Endothelial cell of umbilical vein (primary cell): Measurements from ENCODE around the gene LTBP1. TPM values are rescaled to one million over a fixed set of nuclear protein-coding genes. Genes with fewer than 3 reads are reported as not detected.

ENCODE experiments used
- BruUV-seq: library from RNA; stranded (reverse); fragments of 400-500 nt; replicated peaks from 2 replicates; lab custom pipeline; 2021; lab: Mats Ljungman, UMichigan
- CTCF ChIA-PET: fragments of 300-600, 350-600 bp; sonication (Branson Sonifier 250); formaldehyde crosslinking; loops from one replicate; lab custom pipeline; 2021; ENCODE audit warnings: antibody characterized with exemption, inconsistent platforms; lab: Charles Lee
- POLR2A ChIA-PET: fragments of 300-600, 350-600 bp; sonication (Branson Sonifier 250); formaldehyde crosslinking; loops from one replicate; lab custom pipeline; 2021; ENCODE audit warnings: antibody characterized with exemption, inconsistent platforms; lab: Charles Lee
- DNase-seq: peaks from one replicate; pipeline ENCODE4 v3.0.0-alpha.2; 2011; ENCODE audit warnings: low read depth, low spot score
- FAIRE-seq: peaks from 2 replicates; lab custom pipeline; 2011; peaks lifted over from hg19 to GRCh38; lab: Jason Lieb, UNC
- H2AFZ ChIP-seq: 2 replicates; pipeline ENCODE4 v1.6.0; 2012; ENCODE audit warnings: low read depth, low read length, control low read depth, inconsistent platforms
- H3K27ac ChIP-seq: 2 replicates; pipeline ENCODE4 v1.5.1; 2011; ENCODE audit warnings: low read depth, mild to moderate bottlenecking, control low read depth, low read length, moderate library complexity; ENCODE audit not compliant: insufficient read depth
- H3K27me3 ChIP-seq, 2 experiments: 2 replicates each; pipeline versions ENCODE4 v1.6.0 to v1.6.1; 2011; ENCODE audit warnings: low read length in 2 of 2, mixed read lengths in 1 of 2; ENCODE audit not compliant: control insufficient read depth in 2 of 2, insufficient read depth in 2 of 2
- H3K36me3 ChIP-seq, 2 experiments: 2 replicates in 1 of 2; 3 replicates in 1 of 2; pipeline ENCODE4 v1.5.1; 2011; ENCODE audit warnings: low read length in 2 of 2, mild to moderate bottlenecking in 1 of 2, moderate library complexity in 1 of 2; ENCODE audit not compliant: control insufficient read depth in 2 of 2, insufficient read depth in 2 of 2; ENCODE audit errors: extremely low read depth in 1 of 2
- H3K4me1 ChIP-seq: 3 replicates; pipeline ENCODE4 v1.5.1; 2011; ENCODE audit warnings: mild to moderate bottlenecking, low read length; ENCODE audit not compliant: control insufficient read depth, insufficient read depth; ENCODE audit errors: extremely low read depth
- H3K4me2 ChIP-seq: 2 replicates; pipeline ENCODE4 v1.6.1; 2011; ENCODE audit warnings: low read length, control low read depth, mixed read lengths; ENCODE audit not compliant: insufficient read depth
- H3K4me3 ChIP-seq, 3 experiments: fragments of 200-600 bp in 1 of 3; sonication (generic), shearing (Covaris generic) in 1 of 3; replicated peaks in 1 of 3; 2 replicates each; pipeline ENCODE4 v1.5.1; 2011 to 2016; ENCODE audit warnings: control low read depth in 3 of 3, low read length in 3 of 3, mild to moderate bottlenecking in 2 of 3, inconsistent platforms in 1 of 3, low read depth in 1 of 3, moderate library complexity in 1 of 3; ENCODE audit not compliant: insufficient read depth in 1 of 3
- H3K79me2 ChIP-seq: 2 replicates; pipeline ENCODE4 v1.6.0; 2012; ENCODE audit warnings: low read length, inconsistent platforms; ENCODE audit not compliant: control insufficient read depth, insufficient read depth
- H3K9ac ChIP-seq: replicated peaks from 2 replicates; pipeline ENCODE3; 2011; ENCODE audit warnings: low read length, control low read depth; ENCODE audit not compliant: insufficient read depth; ENCODE audit errors: extremely low read depth
- H3K9me1 ChIP-seq: replicated peaks from 3 replicates; pipeline ENCODE4 v1.6.0; 2011; ENCODE audit warnings: mild to moderate bottlenecking, low read length; ENCODE audit not compliant: control insufficient read depth, insufficient read depth; ENCODE audit errors: extremely low read depth
- H3K9me3 ChIP-seq: replicated peaks from 2 replicates; pipeline ENCODE4 v1.5.1; 2012; ENCODE audit warnings: low read length, inconsistent platforms; ENCODE audit not compliant: control insufficient read depth, insufficient read depth
- H4K20me1 ChIP-seq: replicated peaks from 2 replicates; pipeline ENCODE3; 2011; ENCODE audit warnings: mild to moderate bottlenecking, low read length; ENCODE audit not compliant: control insufficient read depth, insufficient read depth; ENCODE audit errors: extremely low read depth
- EZH2 ChIP-seq: IDR thresholded peaks from 2 replicates; pipeline ENCODE4 v1.6.1; 2012; ENCODE audit warnings: borderline replicate concordance, low read depth, mild to moderate bottlenecking, moderate library complexity, low read length, inconsistent platforms; ENCODE audit not compliant: severe bottlenecking
- FOS ChIP-seq: IDR thresholded peaks from 2 replicates; pipeline ENCODE4 v1.6.1; 2011; ENCODE audit warnings: mild to moderate bottlenecking, low read length, moderate library complexity, borderline replicate concordance; ENCODE audit not compliant: insufficient read depth
- GATA2 ChIP-seq: IDR thresholded peaks from 2 replicates; pipeline ENCODE4 v1.7.0; 2011; ENCODE audit warnings: low read depth, mild to moderate bottlenecking, moderate library complexity, mixed read lengths, low read length; ENCODE audit not compliant: insufficient read length, insufficient read depth
- JUN ChIP-seq: IDR thresholded peaks from 2 replicates; pipeline ENCODE4 v1.6.1; 2011; ENCODE audit warnings: borderline replicate concordance, low read depth; ENCODE audit not compliant: insufficient read length, insufficient read depth
- MYC ChIP-seq: IDR thresholded peaks from one replicate; pipeline ENCODE4 v1.6.1; 2011; ENCODE audit warnings: mild to moderate bottlenecking, low read depth, low read length
- POLR2A ChIP-seq: IDR thresholded peaks from 2 replicates; pipeline ENCODE4 v1.6.1; 2012; ENCODE audit warnings: low read depth, mild to moderate bottlenecking, control low read depth, low read length
- POLR2AphosphoS5 ChIP-seq: IDR thresholded peaks from 2 replicates; pipeline ENCODE4 v1.6.1; 2012; ENCODE audit warnings: low read depth, mild to moderate bottlenecking, control low read depth, low read length, moderate library complexity; ENCODE audit not compliant: insufficient read depth
- dilution Hi-C: fragments of 300-500 bp; cut with MboI; formaldehyde crosslinking; loops from one replicate; pipeline ENCODE4 v1.15.0; 2019; ENCODE audit warnings: low sequenced_read_pairs; ENCODE audit not compliant: extremely low pct_ligation_motif_present
- intact Hi-C: fragments of 100-400 bp; cut with micrococcal nuclease; formaldehyde crosslinking; loops from one replicate; pipeline ENCODE4 v1.10.0; 2022
- polyA plus RNA-seq, 4 experiments: library from polyadenylated mRNA; depleted of rRNA in 3 of 4; stranded (reverse) in 3 of 4; unstranded in 1 of 4; fragments of >200 nt; gene quantifications; 2 replicates each; pipeline versions ENCODE4 v1.2.1 to v1.2.3, GENCODE V29; 2011 to 2012; ENCODE audit warnings: missing spikeins in 1 of 4
- total RNA-seq: library from RNA; stranded (reverse); gene quantifications from 2 replicates; pipeline ENCODE4 v1.2.3, GENCODE V29; 2021
- TF ChIP-seq, protein P1 (sequence below): IDR thresholded peaks from 2 replicates; pipeline ENCODE4 v1.6.1; 2011; ENCODE audit not compliant: insufficient read depth, insufficient read length
- TF ChIP-seq, protein P2 (sequence below), 2 donors: IDR thresholded peaks; 1 replicate in 1 of 2; 2 replicates in 1 of 2; pipeline ENCODE4 v1.5.1; 2011; ENCODE audit warnings: low read length in 2 of 2, mild to moderate bottlenecking in 2 of 2, moderate library complexity in 2 of 2, control low read depth in 1 of 2, inconsistent platforms in 1 of 2, low read depth in 1 of 2; ENCODE audit not compliant: insufficient read depth in 1 of 2; ENCODE audit errors: extremely low read depth in 1 of 2

LTBP1 gene
- total and polyA plus RNA-seq, 2 donors (not counting 3 experiments of a cell fraction or from before 2014, with no cell fraction given) = 57.4 to 68.2 TPM

DNA sequence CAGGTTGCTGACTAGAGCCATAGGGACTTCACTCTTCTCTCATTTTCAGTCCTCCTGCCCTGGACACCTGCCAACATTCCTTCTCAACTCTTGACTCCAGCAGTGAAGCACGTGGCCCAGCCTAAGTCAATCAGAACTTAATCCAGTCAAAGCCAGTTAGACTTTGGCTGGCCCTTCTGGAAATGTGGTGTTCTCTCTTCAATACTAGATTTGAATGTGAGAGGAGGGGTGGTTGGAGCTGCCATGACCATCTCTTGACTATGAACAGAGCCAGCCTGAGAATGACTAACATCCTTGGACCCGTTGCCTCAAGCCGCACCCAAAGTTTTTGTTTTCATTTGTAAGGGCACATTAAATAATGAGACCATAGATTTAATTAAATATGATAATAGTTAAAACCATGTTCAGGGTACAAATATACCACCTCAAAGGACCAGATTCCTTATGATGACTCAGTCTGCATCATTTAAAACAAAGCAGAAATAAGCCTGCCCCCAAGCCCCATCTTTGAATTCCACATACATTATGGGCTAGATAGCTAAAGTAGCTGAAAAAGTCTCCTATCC is 480.0 kb downstream of the LTBP1 start:
- Histone ChIP-seq H3K4me2 (no peak overlapping the region), H3K9ac (no peak overlapping the region), H3K79me2 (no peaks in the 10 kb centered on the region), H3K27me3 (peaks cover 0 to 1% of the 10 kb centered on the region in 2 experiments), H3K27ac (no peak overlapping the region), H3K4me1 (peaks cover 9% of the 10 kb centered on the region), H3K36me3 (no peaks in the 10 kb centered on the region), H4K20me1 (no peaks in the 10 kb centered on the region), H2AFZ (no peak overlapping the region), H3K4me3 (no peak overlapping the region), H3K9me3 (no peaks in the 10 kb centered on the region), H3K9me1 (no peaks in the 10 kb centered on the region)
- TF ChIP-seq EZH2 (no peak), POLR2AphosphoS5 (no peak), POLR2A (no peak), JUN (no peak), GATA2 (no peak), MYC (no peak), FOS (no peak)
- TF ChIP-seq, protein P1, sequence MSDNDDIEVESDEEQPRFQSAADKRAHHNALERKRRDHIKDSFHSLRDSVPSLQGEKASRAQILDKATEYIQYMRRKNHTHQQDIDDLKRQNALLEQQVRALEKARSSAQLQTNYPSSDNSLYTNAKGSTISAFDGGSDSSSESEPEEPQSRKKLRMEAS = no peak
- TF ChIP-seq, protein P2, sequence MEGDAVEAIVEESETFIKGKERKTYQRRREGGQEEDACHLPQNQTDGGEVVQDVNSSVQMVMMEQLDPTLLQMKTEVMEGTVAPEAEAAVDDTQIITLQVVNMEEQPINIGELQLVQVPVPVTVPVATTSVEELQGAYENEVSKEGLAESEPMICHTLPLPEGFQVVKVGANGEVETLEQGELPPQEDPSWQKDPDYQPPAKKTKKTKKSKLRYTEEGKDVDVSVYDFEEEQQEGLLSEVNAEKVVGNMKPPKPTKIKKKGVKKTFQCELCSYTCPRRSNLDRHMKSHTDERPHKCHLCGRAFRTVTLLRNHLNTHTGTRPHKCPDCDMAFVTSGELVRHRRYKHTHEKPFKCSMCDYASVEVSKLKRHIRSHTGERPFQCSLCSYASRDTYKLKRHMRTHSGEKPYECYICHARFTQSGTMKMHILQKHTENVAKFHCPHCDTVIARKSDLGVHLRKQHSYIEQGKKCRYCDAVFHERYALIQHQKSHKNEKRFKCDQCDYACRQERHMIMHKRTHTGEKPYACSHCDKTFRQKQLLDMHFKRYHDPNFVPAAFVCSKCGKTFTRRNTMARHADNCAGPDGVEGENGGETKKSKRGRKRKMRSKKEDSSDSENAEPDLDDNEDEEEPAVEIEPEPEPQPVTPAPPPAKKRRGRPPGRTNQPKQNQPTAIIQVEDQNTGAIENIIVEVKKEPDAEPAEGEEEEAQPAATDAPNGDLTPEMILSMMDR (IDR thresholded peaks at IDR 0.05; ENCODE audit: extremely low read depth in 1 of 2, insufficient read depth in 1 of 2, low read depth in 1 of 2, low read length in 2 of 2) = no peak
- intact Hi-C loops (loop anchor here (1.0 kb wide), 1 partner anchor 10 kb away; no protein-coding TSS in a partner anchor), dilution Hi-C loops (no loop called here)
- DNase-seq = no peak
- ChIA-PET CTCF (interaction anchor here (1.6 kb wide), 1 partner anchor 156 kb away, joined by 3 read pairs; no protein-coding TSS in a partner anchor), POLR2A (no interaction called here)
- no peak for FAIRE-seq
- no TSS peak for BruUV-seq
